CD8-positive, alpha-beta memory T cell (primary cell): Measurements from ENCODE around the gene SIPA1L3. TPM values are rescaled to one million over a fixed set of nuclear protein-coding genes. Genes with fewer than 3 reads are reported as not detected.

Experiments
- CTCF ChIA-PET: fragments of 350-600 bp; sonication (Branson Sonifier 250); formaldehyde crosslinking; loops from one replicate; lab custom pipeline; 2021; ENCODE audit warnings: antibody characterized with exemption; lab: Charles Lee
- POLR2A ChIA-PET: fragments of 350-600 bp; sonication (Branson Sonifier 250); formaldehyde crosslinking; loops from one replicate; lab custom pipeline; 2021; ENCODE audit warnings: antibody characterized with exemption; lab: Charles Lee
- DNase-seq, 5 donors: peaks; one replicate each; pipeline versions ENCODE4 v3.0.0 to v3.0.0-alpha.2; 2020 to 2022; ENCODE audit warnings: mixed read lengths in 1 of 5
- H3K27ac ChIP-seq: one replicate; pipeline ENCODE4 v1.7.0; 2013; ENCODE audit warnings: low read depth, mild to moderate bottlenecking, low read length, moderate library complexity
- H3K27me3 ChIP-seq: 2 replicates; pipeline ENCODE4 v1.7.0; 2013; ENCODE audit warnings: low read length, mild to moderate bottlenecking; ENCODE audit not compliant: insufficient read depth, poor library complexity, severe bottlenecking
- H3K36me3 ChIP-seq: 2 replicates; pipeline ENCODE4 v1.7.0; 2013; ENCODE audit warnings: mild to moderate bottlenecking, low read length, moderate library complexity; ENCODE audit not compliant: insufficient read depth
- H3K4me1 ChIP-seq: 2 replicates; pipeline ENCODE4 v1.7.0; 2013; ENCODE audit warnings: mild to moderate bottlenecking, low read length, moderate library complexity; ENCODE audit not compliant: insufficient read depth
- H3K4me3 ChIP-seq: 2 replicates; pipeline ENCODE4 v1.7.0; 2013; ENCODE audit warnings: mild to moderate bottlenecking, low read length
- H3K9me3 ChIP-seq: 2 replicates; pipeline ENCODE4 v1.7.0; 2013; ENCODE audit warnings: mild to moderate bottlenecking, low read length
- H3K27ac Mint-ChIP-seq, 8 donors: one replicate each; pipeline ENCODE4 v1.8.0; 2020 to 2021; ENCODE audit warnings: mixed read lengths in 8 of 8, mild to moderate bottlenecking in 6 of 8, inconsistent platforms in 3 of 8, moderate library complexity in 3 of 8
- H3K27me3 Mint-ChIP-seq, 2 donors: one replicate each; pipeline ENCODE4 v1.8.0; 2020 to 2021; ENCODE audit warnings: mixed read lengths in 2 of 2, mild to moderate bottlenecking in 1 of 2, moderate library complexity in 1 of 2
- H3K36me3 Mint-ChIP-seq, 3 donors: one replicate each; pipeline ENCODE4 v1.8.0; 2020 to 2021; ENCODE audit warnings: mixed read lengths in 3 of 3, inconsistent platforms in 1 of 3, mild to moderate bottlenecking in 1 of 3
- H3K4me1 Mint-ChIP-seq, 3 donors: one replicate each; pipeline ENCODE4 v1.8.0; 2020 to 2021; ENCODE audit warnings: mixed read lengths in 3 of 3, inconsistent platforms in 1 of 3, mild to moderate bottlenecking in 1 of 3
- H3K4me3 Mint-ChIP-seq, 7 donors: one replicate each; pipeline ENCODE4 v1.8.0; 2020 to 2021; ENCODE audit warnings: mixed read lengths in 7 of 7, mild to moderate bottlenecking in 6 of 7, moderate library complexity in 4 of 7, inconsistent platforms in 2 of 7
- H3K9me3 Mint-ChIP-seq, 5 donors: one replicate each; pipeline ENCODE4 v1.8.0; 2020 to 2022; ENCODE audit warnings: mixed read lengths in 5 of 5, mild to moderate bottlenecking in 3 of 5, moderate library complexity in 2 of 5, inconsistent platforms in 1 of 5
- polyA plus RNA-seq: library from polyadenylated mRNA; unstranded; fragments of 300-500 nt; fragmentation: Illumina TruSeq; gene quantifications from one replicate; pipeline ENCODE4 v1.2.3, GENCODE V29; 2021
- total RNA-seq, 2 experiments: library from RNA; stranded (reverse); gene quantifications; one replicate each; pipeline ENCODE4 v1.2.3, GENCODE V29; 2021

SIPA1L3 gene
- total and polyA plus RNA-seq, 3 experiments from 2014 or later: 5.4 to 14.8 (median 11.5) TPM

DNA sequence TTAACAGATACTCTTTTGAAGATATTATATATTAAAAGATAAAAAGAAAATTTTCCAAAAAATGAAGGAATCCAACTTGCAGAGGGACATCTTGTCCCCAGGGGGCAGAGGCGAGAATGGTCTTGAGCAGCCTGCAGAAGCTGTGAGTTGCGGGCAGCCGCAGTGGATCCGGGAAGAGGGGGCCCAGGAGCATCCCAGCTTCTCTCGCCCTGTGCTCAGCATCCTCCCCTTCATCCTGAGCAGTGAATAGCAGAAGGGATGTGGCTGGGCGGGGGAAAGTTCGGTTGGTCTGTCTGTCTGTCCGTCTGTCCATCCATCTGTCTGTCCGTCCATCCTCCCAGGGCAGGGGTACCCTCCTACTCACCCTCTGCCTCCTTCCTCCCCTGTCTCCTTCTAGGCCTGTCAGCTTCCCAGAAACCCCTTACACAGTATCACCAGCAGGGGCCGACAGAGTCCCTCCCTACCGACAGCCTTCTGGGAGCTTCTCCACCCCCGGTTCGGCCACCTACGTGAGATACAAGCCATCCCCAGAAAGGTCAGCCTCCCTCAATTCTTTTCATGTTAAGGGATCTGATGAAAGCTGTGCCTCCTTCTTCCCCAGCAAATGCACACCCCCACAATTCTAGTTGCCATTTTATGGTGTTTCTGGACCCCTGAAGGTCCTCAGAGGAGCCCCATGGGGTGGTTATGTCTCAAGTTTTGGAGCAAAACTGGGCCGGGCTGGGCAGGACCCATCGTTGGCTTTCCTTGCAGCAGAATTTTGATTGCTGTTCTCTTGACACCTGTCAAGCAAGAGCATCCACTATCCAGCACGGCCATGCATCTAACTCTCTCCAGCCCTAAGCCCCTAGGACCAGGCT lies 235.4 kb downstream of the SIPA1L3 start:
- POLR2A ChIA-PET: no interaction called here
- peaks cover 0 to 6% (median 3%) of the 10 kb centered on the region in 3 donors for H3K4me1 Mint-ChIP-seq
- Histone ChIP-seq H3K4me3 (no peak overlapping the region), H3K4me1 (no peaks in the 10 kb centered on the region), H3K27me3 (no peaks in the 10 kb centered on the region), H3K36me3 (no peaks in the 10 kb centered on the region), H3K9me3 (no peaks in the 10 kb centered on the region), H3K27ac (no peak overlapping the region)
- peak in 1 of 5 donors; percentile 52 for DNase-seq
- no peaks in the 10 kb centered on the region for H3K27me3 Mint-ChIP-seq
- peak overlapping the region in 2 of 8 donors; percentile 46 to 71 for H3K27ac Mint-ChIP-seq
- no peak overlapping the region for H3K4me3 Mint-ChIP-seq
- H3K36me3 Mint-ChIP-seq: peaks cover 0 to 40% (median 5%) of the 10 kb centered on the region in 3 donors
- CTCF ChIA-PET: interaction anchor here (0.8 kb wide), 1 partner anchor 12 kb away, joined by 4 read pairs; no protein-coding TSS in a partner anchor
- no peaks in the 10 kb centered on the region for H3K9me3 Mint-ChIP-seq

DNA sequence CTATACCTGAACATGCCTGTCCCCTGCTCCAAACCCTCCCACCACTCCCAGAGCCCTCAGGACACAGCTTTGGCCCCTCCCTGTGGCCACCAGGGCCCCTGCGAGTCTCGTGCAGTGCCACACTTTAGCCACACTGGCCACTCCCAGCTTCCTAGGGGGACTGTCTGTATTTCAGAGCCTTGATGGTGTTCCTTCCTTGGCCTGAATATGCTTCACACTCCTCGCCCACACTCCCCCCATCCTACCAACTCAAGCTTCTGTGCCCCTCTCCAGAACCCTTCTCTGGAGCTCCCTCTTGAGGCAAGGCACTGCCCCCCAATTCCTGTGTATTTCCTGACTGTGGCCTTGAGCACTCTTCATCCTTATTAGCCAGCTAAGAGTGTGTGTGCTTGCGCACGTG lies 236.8 kb downstream of the SIPA1L3 start:
- H3K27ac Mint-ChIP-seq: peak overlapping the region in 1 of 8 donors; percentile 72
- Histone ChIP-seq H3K27ac (no peak overlapping the region), H3K36me3 (no peaks in the 10 kb centered on the region), H3K4me1 (no peaks in the 10 kb centered on the region), H3K4me3 (no peak overlapping the region), H3K27me3 (no peaks in the 10 kb centered on the region), H3K9me3 (no peaks in the 10 kb centered on the region)
- H3K4me1 Mint-ChIP-seq: peaks cover 0 to 6% (median 3%) of the 10 kb centered on the region in 3 donors
- no peak for DNase-seq
- H3K36me3 Mint-ChIP-seq: peaks cover 0 to 44% (median 6%) of the 10 kb centered on the region in 3 donors
- H3K27me3 Mint-ChIP-seq: no peaks in the 10 kb centered on the region
- ChIA-PET POLR2A (no interaction called here), CTCF (interaction anchor here (1.0 to 1.4 kb wide), 2 partner anchors 9 to 241 kb away, joined by 4 read pairs; no protein-coding TSS in a partner anchor)
- H3K9me3 Mint-ChIP-seq: no peaks in the 10 kb centered on the region
- H3K4me3 Mint-ChIP-seq: no peak overlapping the region

DNA sequence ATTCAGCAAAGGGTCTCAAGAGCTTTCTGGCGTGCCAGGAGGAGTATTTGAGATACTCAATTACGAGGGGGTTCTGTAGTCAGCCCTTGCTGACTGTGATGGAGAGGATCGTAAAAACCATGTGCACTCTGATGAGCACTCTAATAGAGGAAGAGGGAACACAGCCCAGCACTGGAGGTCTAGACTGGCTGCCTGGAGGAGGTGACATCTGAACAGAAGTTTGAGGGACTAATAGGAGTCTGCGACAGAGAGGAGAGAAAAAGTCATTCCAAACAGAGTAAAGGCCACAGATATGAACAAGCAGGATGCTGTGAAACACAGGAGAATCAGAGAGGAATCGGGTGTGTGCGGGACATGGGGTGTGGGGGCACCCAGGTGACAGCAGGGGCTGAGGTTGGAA lies 237.7 kb downstream of the SIPA1L3 start:
- ChIA-PET CTCF (interaction anchor here (0.9 to 1.5 kb wide), 2 partner anchors 8 to 242 kb away, joined by 3 to 4 read pairs; no protein-coding TSS in a partner anchor), POLR2A (no interaction called here)
- Mint-ChIP-seq H3K4me3 (no peak overlapping the region), H3K27me3 (no peaks in the 10 kb centered on the region), H3K4me1 (peaks cover 0 to 6% (median 3%) of the 10 kb centered on the region in 3 donors), H3K27ac (peak overlapping the region in 1 of 8 donors; percentile 38), H3K36me3 (peaks cover 0 to 45% (median 10%) of the 10 kb centered on the region in 3 donors), H3K9me3 (no peaks in the 10 kb centered on the region)
- Histone ChIP-seq H3K27me3 (no peaks in the 10 kb centered on the region), H3K9me3 (no peaks in the 10 kb centered on the region), H3K4me1 (no peaks in the 10 kb centered on the region), H3K36me3 (no peaks in the 10 kb centered on the region), H3K27ac (no peak overlapping the region), H3K4me3 (no peak overlapping the region)
- DNase-seq: no peak

DNA sequence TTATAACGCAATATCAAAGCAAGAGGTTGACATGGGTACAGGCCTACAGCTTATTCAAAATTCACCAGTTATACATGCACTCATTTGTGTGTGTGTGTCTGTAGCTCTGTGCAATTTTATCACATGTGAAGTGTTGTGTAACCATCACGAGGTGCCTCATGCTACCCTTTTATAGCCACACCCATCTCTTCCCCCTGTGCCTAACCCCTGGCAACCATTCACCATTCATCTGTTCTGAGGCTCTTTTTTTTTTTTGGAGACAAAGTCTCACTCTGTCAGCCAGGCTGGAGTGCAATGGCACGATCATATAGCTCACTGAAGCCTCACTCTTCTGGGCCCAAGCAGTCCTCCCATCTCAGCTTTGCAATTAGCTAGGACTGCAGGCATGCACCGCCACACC lies 238.6 kb downstream of the SIPA1L3 start:
- H3K27ac Mint-ChIP-seq: peak overlapping the region in 1 of 8 donors; percentile 87
- H3K9me3 Mint-ChIP-seq: no peaks in the 10 kb centered on the region
- H3K27me3 Mint-ChIP-seq: no peaks in the 10 kb centered on the region
- CTCF ChIA-PET: interaction anchor here (0.9 to 1.5 kb wide), 2 partner anchors 9 to 243 kb away, joined by 3 to 4 read pairs; no protein-coding TSS in a partner anchor
- no peak overlapping the region for H3K27ac ChIP-seq
- H3K9me3 ChIP-seq: no peaks in the 10 kb centered on the region
- H3K4me1 ChIP-seq: no peaks in the 10 kb centered on the region
- H3K36me3 ChIP-seq: no peaks in the 10 kb centered on the region
- DNase-seq: no peak
- H3K4me3 Mint-ChIP-seq: no peak overlapping the region
- H3K4me3 ChIP-seq: no peak overlapping the region
- H3K36me3 Mint-ChIP-seq: peaks cover 0 to 46% (median 13%) of the 10 kb centered on the region in 3 donors
- POLR2A ChIA-PET: no interaction called here
- no peaks in the 10 kb centered on the region for H3K27me3 ChIP-seq
- peaks cover 0 to 6% (median 3%) of the 10 kb centered on the region in 3 donors for H3K4me1 Mint-ChIP-seq

- H3K4me3 ChIP-seq: no peak overlapping the region
- H3K36me3 ChIP-seq: no peaks in the 10 kb centered on the region
- peaks cover 6 to 59% (median 17%) of the 10 kb centered on the region in 3 donors for H3K36me3 Mint-ChIP-seq
- no peaks in the 10 kb centered on the region for H3K4me1 Mint-ChIP-seq
- peak overlapping the region in 1 of 8 donors; percentile 70 for H3K27ac Mint-ChIP-seq
- CTCF ChIA-PET: interaction anchor here (1.1 kb wide), 1 partner anchor 11 kb away, joined by 3 read pairs; no protein-coding TSS in a partner anchor
- POLR2A ChIA-PET: interaction anchor here (0.6 kb wide), 1 partner anchor 17 kb away, joined by 5 read pairs; no protein-coding TSS in a partner anchor
- no peaks in the 10 kb centered on the region for H3K27me3 Mint-ChIP-seq
- no peaks in the 10 kb centered on the region for H3K9me3 ChIP-seq
- no peaks in the 10 kb centered on the region for H3K9me3 Mint-ChIP-seq
- DNase-seq: no peak
- H3K27ac ChIP-seq: no peak overlapping the region
- no peak overlapping the region for H3K4me3 Mint-ChIP-seq
- H3K27me3 ChIP-seq: no peaks in the 10 kb centered on the region
- no peaks in the 10 kb centered on the region for H3K4me1 ChIP-seq
These were observed 241.3 kb downstream of the SIPA1L3 start for GRCh38 chr19:38148337-38148736.

DNA sequence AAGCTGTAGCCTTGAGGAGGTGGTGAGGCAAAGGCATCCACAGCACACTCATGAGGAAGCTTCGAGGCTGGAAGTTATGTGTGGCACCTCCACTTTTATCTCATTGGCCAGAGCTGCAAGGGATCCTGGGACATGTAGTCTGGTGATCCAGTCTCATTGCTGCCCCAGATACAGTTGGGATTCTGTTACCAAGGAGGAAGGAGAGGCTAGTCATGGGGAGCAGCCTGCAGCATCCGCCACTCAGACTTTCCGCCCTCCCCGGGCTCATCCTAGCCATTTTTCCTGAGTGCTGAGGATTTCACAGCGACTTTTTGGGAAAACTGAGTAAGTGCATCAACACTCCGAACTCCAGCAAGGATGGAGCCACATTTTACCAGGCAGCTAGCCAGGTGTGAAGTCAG lies 242.7 kb downstream of the SIPA1L3 start:
- Histone ChIP-seq H3K4me1 (no peaks in the 10 kb centered on the region), H3K4me3 (no peak overlapping the region), H3K27ac (no peak overlapping the region), H3K9me3 (no peaks in the 10 kb centered on the region), H3K36me3 (no peaks in the 10 kb centered on the region), H3K27me3 (no peaks in the 10 kb centered on the region)
- no peaks in the 10 kb centered on the region for H3K9me3 Mint-ChIP-seq
- no peak for DNase-seq
- H3K36me3 Mint-ChIP-seq: peaks cover 6 to 56% (median 16%) of the 10 kb centered on the region in 3 donors
- no peaks in the 10 kb centered on the region for H3K4me1 Mint-ChIP-seq
- ChIA-PET POLR2A (no interaction called here), CTCF (no interaction called here)
- H3K27me3 Mint-ChIP-seq: no peaks in the 10 kb centered on the region
- no peak overlapping the region for H3K4me3 Mint-ChIP-seq
- no peak overlapping the region for H3K27ac Mint-ChIP-seq

- H3K4me1 ChIP-seq: no peaks in the 10 kb centered on the region
- DNase-seq: no peak
- H3K9me3 ChIP-seq: no peaks in the 10 kb centered on the region
- H3K27me3 Mint-ChIP-seq: no peaks in the 10 kb centered on the region
- ChIA-PET POLR2A (no interaction called here), CTCF (no interaction called here)
- H3K4me1 Mint-ChIP-seq: no peaks in the 10 kb centered on the region
- H3K4me3 Mint-ChIP-seq: no peak overlapping the region
- no peak overlapping the region for H3K4me3 ChIP-seq
- H3K9me3 Mint-ChIP-seq: no peaks in the 10 kb centered on the region
- H3K36me3 Mint-ChIP-seq: peaks cover 6 to 56% (median 16%) of the 10 kb centered on the region in 3 donors
- no peak overlapping the region for H3K27ac ChIP-seq
- no peaks in the 10 kb centered on the region for H3K36me3 ChIP-seq
- H3K27me3 ChIP-seq: no peaks in the 10 kb centered on the region
- H3K27ac Mint-ChIP-seq: peak overlapping the region in 1 of 8 donors; percentile 27
These were observed 244.2 kb downstream of the SIPA1L3 start for GRCh38 chr19:38151242-38151641.
